Heart right ventricle (tissue), 16 donors: ENCODE results near the gene ANO4. TPM values are rescaled to one million over a fixed set of nuclear protein-coding genes. Genes with fewer than 3 reads are reported as not detected.

ENCODE experiments used
- ATAC-seq, 8 donors: fragments of 200-7000 bp; cut with Tn5 transposase; one replicate each; pipeline ENCODE4 v1.9.1; 2020; ENCODE audit warnings: mild to moderate bottlenecking in 8 of 8, moderate library complexity in 8 of 8, moderate number of reproducible peaks in 1 of 8
- DNase-seq, 2 donors: peaks; one replicate each; pipeline ENCODE4 v3.0.0-alpha.2; 2020
- H3K27ac ChIP-seq, 10 donors: fragments of 200-600 bp; sonication (generic) in 2 of 10; one replicate each; pipeline versions ENCODE4 v1.5.0 to v1.8.0; 2020 to 2022; ENCODE audit warnings: mild to moderate bottlenecking in 3 of 10
- H3K27me3 ChIP-seq, 7 donors: fragments of 200-600 bp; one replicate each; pipeline ENCODE4 v1.8.0; 2021 to 2022; ENCODE audit warnings: mild to moderate bottlenecking in 2 of 7
- H3K36me3 ChIP-seq, 9 donors: fragments of 200-600 bp; sonication (generic) in 1 of 9; one replicate each; pipeline versions ENCODE4 v1.5.0 to v1.8.0; 2020 to 2022; ENCODE audit warnings: mild to moderate bottlenecking in 2 of 9
- H3K4me1 ChIP-seq, 9 donors: fragments of 200-600 bp; sonication (generic) in 1 of 9; one replicate each; pipeline versions ENCODE4 v1.5.0 to v1.8.0; 2020 to 2022; ENCODE audit warnings: mild to moderate bottlenecking in 4 of 9
- H3K4me3 ChIP-seq, 10 donors: fragments of 200-600 bp; sonication (generic) in 2 of 10; one replicate each; pipeline versions ENCODE4 v1.5.0 to v1.8.0; 2020 to 2022; ENCODE audit warnings: mild to moderate bottlenecking in 7 of 10, moderate library complexity in 2 of 10
- H3K9me3 ChIP-seq, 11 donors: fragments of 200-600 bp in 10 of 11; sonication (generic) in 2 of 11; one replicate each; pipeline versions ENCODE4 v1.5.0 to v1.8.0; 2013 to 2022; ENCODE audit warnings: mild to moderate bottlenecking in 2 of 11, control low read depth in 1 of 11, moderate library complexity in 1 of 11
- WGBS, 2 donors: extraction: QIAGEN DNeasy Blood & Tissue Kit; methylation state at CpG; one replicate each; pipeline ENCODE4 v1.1.7; 2013; ENCODE audit warnings: inconsistent platforms in 1 of 2; 5-methylcytosine and 5-hydroxymethylcytosine counted together
- intact Hi-C, 10 donors: fragments of 100-400 bp; cut with DNase I; formaldehyde crosslinking; loops; one replicate each; pipeline versions ENCODE4 v1.11.1 to v1.14.2; 2022
- long read RNA-seq, 3 donors: library from polyadenylated mRNA; unstranded; transcript quantifications; one replicate each; pipeline ENCODE4 v2.0.0, GENCODE V29; 2020 to 2021
- polyA plus RNA-seq, 2 donors: library from polyadenylated mRNA; stranded (reverse); fragments of 200-250 nt; gene quantifications; one replicate each; pipeline ENCODE4 v1.2.3, GENCODE V29; 2013
- total RNA-seq, 10 donors: library from RNA; stranded (reverse); fragmentation: NEBNext Ultra II Directional in 3 of 10; extraction: Animal tissue kit (Norgen Biotek cat#: 25700) in 3 of 10; gene quantifications; one replicate each; pipeline versions ENCODE4 v1.2.1 to v1.2.4, GENCODE V29; 2021 to 2023
- TF ChIP-seq, protein P1 (sequence below), 9 donors: fragments of 200-600 bp; sonication (generic) in 2 of 9; IDR thresholded peaks; one replicate each; pipeline versions ENCODE4 v1.5.0 to v1.8.0; 2021 to 2022; ENCODE audit warnings: antibody characterized with exemption in 9 of 9, mild to moderate bottlenecking in 5 of 9, moderate library complexity in 1 of 9
- donor health status: Arrhythmogenic right ventricular cardiomyopathy.
- donor health status: ischemic (EF 13 %, LVEDD 7.1; RV severe dilation, severe dysfunction).
- donor health status: healthy with polysubstance abuse.
- donor health status: DM: no; HTN: yes; CAD: no.
- donor health status: DM: no; HTN: no; CAD: no.
- donor health status: ischemic (EF 25% LVEDD 6.9; RV normal size, moderate dysfunction).
- donor health status: ischemic (EF 25% LVEDD 5.7; RV mildly dilated, moderate dysfunction).
- donor health status: healthy.
- donor health status: DM: yes; HTN: yes; CAD: no.
- donor health status: Ischemic cardiomyopathy.
- donor health status: ischemic (EF 35%, LVEDD 5.7; RV mildly dilated, moderate dysfunction).
- donor health status: nonischemic (EF 11% LVEDD 7.7; RV severe dilation, severe dysfunction).
- donor health status: DM: yes; HTN: yes; CAD: no.
- donor health status: PGD.
- donor health status: ischemic (EF 29% LVEDD 5.4; RV normal size, mild dysfunction).
- donor health status: nonischemic (EF 23%, LVEDD 6.1; RV moderate dilation, normal function).

Gene ANO4
- total RNA-seq (under 1 TPM in 6 of 10 donors, not detected in 4; 0.08 to 0.45 (median 0.23) TPM), polyA plus RNA-seq (under 1 TPM in 1 of 2 donors, not detected in 1; 0.12 TPM)
- long read RNA-seq, donor 1: 0 reads
- long read RNA-seq, donor 2: 0 reads
- long read RNA-seq, donor 3: 0 reads

DNA sequence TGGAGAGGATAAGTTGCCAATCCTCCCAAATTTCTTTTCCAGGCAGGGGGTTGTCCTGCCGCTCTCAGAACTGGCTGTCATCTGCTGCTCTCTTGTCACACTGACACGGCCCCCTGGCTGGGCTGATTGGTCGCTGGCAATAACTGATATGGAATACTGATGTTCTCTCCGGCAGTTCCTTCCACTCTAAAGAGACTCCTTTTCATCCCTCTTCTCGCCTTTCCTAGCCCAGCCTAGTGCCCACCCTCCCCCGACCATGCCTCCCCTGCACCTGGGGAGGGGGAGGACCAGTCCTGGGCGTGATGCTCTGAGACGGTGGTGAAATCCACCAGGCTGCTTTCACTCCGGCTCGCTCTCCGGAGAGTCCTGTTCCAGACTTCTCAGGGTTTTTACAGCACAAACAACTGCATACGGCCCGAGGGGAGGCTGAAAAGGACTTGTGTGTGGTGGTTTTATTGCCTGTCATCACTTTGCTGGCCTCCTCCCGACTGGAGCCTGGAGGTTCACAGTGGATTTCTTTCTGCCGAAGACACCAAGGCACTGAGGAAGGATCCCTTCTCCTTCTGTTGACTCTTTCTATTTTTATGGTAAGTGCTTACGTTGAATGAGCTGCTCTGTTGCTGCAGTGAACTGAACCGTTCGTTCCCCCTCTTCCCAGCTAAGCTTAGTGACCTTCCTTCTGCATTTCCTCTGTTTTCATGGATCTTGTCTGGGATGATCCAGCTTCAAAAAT lies at the start of gene ANO4:
TSS of gene ANO4 (plus strand) at position 336 of the 733 bp plus-strand sequence. CDS start 107,010 bp downstream, outside the sequence.
- WGBS, 2 donors: 8 to 12% methylated on average over 18 of the region's 18 CpGs
- ATAC-seq (no peak), DNase-seq (no peak)
- Histone ChIP-seq H3K27me3 (peaks cover 0 to 29% (median 12%) of the 10 kb centered on the region in 7 donors), H3K4me3 (no peak within 1 kb of the TSS), H3K27ac (no peak within 1 kb of the TSS), H3K36me3 (no peaks in the 10 kb centered on the region), H3K4me1 (no peaks in the 10 kb centered on the region), H3K9me3 (no peaks in the 10 kb centered on the region)
- TF ChIP-seq, protein P1, sequence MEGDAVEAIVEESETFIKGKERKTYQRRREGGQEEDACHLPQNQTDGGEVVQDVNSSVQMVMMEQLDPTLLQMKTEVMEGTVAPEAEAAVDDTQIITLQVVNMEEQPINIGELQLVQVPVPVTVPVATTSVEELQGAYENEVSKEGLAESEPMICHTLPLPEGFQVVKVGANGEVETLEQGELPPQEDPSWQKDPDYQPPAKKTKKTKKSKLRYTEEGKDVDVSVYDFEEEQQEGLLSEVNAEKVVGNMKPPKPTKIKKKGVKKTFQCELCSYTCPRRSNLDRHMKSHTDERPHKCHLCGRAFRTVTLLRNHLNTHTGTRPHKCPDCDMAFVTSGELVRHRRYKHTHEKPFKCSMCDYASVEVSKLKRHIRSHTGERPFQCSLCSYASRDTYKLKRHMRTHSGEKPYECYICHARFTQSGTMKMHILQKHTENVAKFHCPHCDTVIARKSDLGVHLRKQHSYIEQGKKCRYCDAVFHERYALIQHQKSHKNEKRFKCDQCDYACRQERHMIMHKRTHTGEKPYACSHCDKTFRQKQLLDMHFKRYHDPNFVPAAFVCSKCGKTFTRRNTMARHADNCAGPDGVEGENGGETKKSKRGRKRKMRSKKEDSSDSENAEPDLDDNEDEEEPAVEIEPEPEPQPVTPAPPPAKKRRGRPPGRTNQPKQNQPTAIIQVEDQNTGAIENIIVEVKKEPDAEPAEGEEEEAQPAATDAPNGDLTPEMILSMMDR (IDR thresholded peaks at IDR 0.05): no peak
- intact Hi-C loops: no loop called here

DNA sequence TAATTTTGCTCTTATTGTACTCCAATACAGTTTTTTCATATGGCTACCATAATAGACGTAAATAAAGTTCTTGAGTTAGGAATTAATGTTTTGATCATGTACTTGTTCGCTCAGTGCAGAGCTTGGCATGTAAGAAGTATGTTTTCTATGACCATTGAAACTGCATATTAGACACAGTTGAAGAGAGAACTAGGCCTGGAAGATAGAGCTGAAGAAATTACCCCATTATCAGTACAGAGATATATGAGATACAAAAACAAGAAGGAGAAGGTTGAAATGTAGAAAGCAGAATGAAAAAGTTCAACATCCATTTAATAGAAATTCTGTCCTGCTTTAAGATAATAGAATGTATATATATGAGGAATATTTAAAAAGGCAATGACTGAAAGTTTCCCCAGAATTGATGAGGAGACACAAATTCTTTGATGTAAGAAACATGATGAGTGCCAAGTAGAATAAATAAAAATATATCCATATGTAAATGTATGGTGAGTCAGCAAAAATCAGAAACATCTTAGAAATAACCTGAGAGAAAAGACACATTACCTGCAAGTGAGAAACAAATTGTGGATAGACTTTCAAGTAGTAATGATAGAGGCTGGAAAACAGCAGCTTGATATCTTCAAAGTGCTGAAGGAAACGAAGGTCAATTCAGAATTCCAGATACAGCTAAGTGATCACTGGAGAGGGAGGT lies 49.1 kb upstream of the ANO4 start:
- H3K4me1 ChIP-seq: no peaks in the 10 kb centered on the region
- H3K27me3 ChIP-seq: no peaks in the 10 kb centered on the region
- no peaks in the 10 kb centered on the region for H3K36me3 ChIP-seq
- intact Hi-C loops: loop anchor here in 1 of 10 donors (10.0 kb wide), 1 partner anchor 511 kb away; no protein-coding TSS in a partner anchor
- WGBS, 2 donors: 73 to 81% methylated on average over 3 of the region's 3 CpGs
- TF ChIP-seq, protein P1 (IDR thresholded peaks at IDR 0.05): no peak
- DNase-seq (no peak), ATAC-seq (no peak)
- H3K4me3 ChIP-seq: no peak overlapping the region
- H3K27ac ChIP-seq: no peak overlapping the region
- H3K9me3 ChIP-seq: peaks cover 0 to 16% (median 0%) of the 10 kb centered on the region in 11 donors

DNA sequence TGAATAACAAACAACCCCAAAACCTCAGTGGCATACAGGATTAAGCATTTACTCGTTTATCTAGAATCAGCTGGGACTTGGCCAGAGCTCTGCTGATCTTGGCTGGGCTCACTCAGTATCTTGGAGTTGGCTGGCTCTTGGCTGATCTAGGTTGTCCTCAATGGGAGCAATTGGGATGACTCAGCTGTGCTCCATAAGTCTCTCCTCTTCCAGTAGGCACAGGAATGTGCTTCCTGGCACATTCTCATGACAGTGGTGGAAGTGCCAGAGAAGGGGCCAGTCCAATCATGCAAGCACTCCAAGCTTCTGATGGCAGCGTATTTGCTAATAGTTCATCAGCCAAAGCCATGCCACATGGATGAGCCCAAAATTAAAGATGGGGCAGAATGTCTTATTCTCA lies 41.7 kb upstream of the ANO4 start:
- intact Hi-C loops: no loop called here
- WGBS, 2 donors: 64 to 65% methylated on average over 2 of the region's 2 CpGs

DNA sequence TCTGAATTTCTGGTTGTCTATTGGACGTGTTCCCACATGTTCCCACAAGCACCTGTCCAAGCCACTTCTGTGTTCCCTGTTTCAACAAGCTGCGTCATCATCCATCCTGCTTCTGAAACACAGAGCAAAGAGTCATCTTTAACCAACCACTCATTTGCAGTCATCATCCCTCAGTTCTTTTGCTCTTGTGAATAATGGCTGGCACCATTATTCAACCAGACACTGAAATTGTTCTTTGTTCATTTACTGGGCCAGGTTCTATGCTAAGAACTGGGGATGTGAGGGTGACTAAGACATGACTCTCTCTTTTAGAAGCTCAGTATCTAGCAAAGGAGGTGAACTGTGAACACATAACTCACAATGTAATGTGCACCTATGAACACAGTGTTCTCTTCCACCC lies 40.7 kb upstream of the ANO4 start:
- 90 to 93% methylated on average over 2 of the region's 2 CpGs for WGBS, 2 donors
- H3K36me3 ChIP-seq: no peaks in the 10 kb centered on the region

More for the DNA sequence above, 41.7 kb upstream of the ANO4 start:
- ATAC-seq: no peak
- Histone ChIP-seq H3K27me3 (no peaks in the 10 kb centered on the region), H3K9me3 (peaks cover 0 to 16% (median 0%) of the 10 kb centered on the region in 11 donors), H3K27ac (no peak overlapping the region), H3K36me3 (no peaks in the 10 kb centered on the region), H3K4me1 (no peaks in the 10 kb centered on the region), H3K4me3 (no peak overlapping the region)
- no peak for DNase-seq
- TF ChIP-seq, protein P1 (IDR thresholded peaks at IDR 0.05): no peak

More for the DNA sequence above, 40.7 kb upstream of the ANO4 start:
- TF ChIP-seq, protein P1 (IDR thresholded peaks at IDR 0.05): no peak
- Histone ChIP-seq H3K9me3 (peaks cover 0 to 16% (median 0%) of the 10 kb centered on the region in 11 donors), H3K4me3 (no peak overlapping the region), H3K27me3 (no peaks in the 10 kb centered on the region), H3K27ac (no peak overlapping the region), H3K4me1 (no peaks in the 10 kb centered on the region)
- ATAC-seq (no peak), DNase-seq (no peak)
- intact Hi-C loops: no loop called here
